HL-60 (cell line): Measurements from ENCODE around the gene STAT2.

Experiments used
- CTCF ChIP-seq: IDR thresholded peaks from one replicate; pipeline ENCODE4 v1.5.1; 2011; ENCODE audit warnings: low read length, control low read depth, inconsistent platforms; ENCODE audit not compliant: insufficient read depth
- REST ChIP-seq: IDR thresholded peaks from 2 replicates; pipeline ENCODE4 v1.6.1; 2012; ENCODE audit warnings: low read depth; ENCODE audit not compliant: insufficient replicate concordance

- TF ChIP-seq CTCF (no peak), REST (no peak)
Measured at GRCh38 chr12:56321027-56321426, 38.9 kb downstream of the STAT2 start.
